Activated CD8-positive, alpha-beta memory T cell treated with anti-CD3 and anti-CD28 coated beads for 4 hours (primary cell): Measurements from ENCODE around the gene SLC6A20.

ENCODE experiments used
- DNase-seq, 2 donors: peaks; one replicate each; pipeline ENCODE4 v3.0.0-alpha.2; 2020; ENCODE audit warnings: low read depth in 2 of 2

The SLC6A20 gene, protein sequence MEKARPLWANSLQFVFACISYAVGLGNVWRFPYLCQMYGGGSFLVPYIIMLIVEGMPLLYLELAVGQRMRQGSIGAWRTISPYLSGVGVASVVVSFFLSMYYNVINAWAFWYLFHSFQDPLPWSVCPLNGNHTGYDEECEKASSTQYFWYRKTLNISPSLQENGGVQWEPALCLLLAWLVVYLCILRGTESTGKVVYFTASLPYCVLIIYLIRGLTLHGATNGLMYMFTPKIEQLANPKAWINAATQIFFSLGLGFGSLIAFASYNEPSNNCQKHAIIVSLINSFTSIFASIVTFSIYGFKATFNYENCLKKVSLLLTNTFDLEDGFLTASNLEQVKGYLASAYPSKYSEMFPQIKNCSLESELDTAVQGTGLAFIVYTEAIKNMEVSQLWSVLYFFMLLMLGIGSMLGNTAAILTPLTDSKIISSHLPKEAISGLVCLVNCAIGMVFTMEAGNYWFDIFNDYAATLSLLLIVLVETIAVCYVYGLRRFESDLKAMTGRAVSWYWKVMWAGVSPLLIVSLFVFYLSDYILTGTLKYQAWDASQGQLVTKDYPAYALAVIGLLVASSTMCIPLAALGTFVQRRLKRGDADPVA

DNA sequence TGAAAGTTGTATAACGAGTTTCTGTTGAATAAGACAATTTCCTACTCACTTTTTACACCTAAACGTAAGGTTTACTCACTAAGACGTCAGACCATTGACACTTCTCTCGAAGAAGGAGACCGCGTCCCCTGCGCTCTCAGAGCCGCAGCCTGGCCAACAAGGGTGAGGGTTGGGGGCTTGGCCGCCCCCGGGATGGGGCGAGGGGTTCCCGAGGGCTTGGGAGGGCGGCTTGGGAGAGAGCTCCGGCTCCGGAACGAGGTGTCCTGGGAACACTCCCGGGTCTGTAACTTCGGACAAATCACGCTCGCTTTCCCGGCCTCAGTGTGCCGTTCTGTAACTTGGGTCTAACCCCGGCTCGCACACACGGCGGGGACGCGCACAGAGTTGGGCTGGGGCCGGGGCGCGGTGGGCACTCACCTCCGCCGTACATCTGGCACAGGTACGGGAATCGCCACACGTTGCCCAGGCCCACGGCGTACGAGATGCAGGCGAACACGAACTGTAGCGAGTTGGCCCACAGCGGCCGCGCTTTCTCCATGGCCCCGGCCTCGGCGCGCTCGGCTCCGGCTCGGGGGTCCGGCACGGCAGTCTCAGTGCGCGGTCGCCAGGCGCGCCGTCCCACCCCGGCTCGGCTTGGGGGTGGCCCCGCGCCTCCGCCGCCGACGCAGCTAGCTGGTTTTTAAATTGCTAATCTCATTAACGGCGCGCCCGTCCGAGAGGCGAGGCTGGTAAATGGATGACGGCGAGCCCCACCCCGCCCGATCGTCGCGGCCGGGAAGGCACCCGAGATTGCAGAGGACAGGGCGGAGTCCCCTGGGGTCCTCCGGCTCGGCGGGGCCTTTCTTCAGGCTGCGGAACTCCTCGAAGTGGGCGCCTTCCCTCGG, at the start of gene SLC6A20:
SLC6A20 (minus strand) TSS at position 655 of the 884 bp plus-strand sequence; CDS start at position 538, 117 bp downstream.
- no peak for DNase-seq

DNA sequence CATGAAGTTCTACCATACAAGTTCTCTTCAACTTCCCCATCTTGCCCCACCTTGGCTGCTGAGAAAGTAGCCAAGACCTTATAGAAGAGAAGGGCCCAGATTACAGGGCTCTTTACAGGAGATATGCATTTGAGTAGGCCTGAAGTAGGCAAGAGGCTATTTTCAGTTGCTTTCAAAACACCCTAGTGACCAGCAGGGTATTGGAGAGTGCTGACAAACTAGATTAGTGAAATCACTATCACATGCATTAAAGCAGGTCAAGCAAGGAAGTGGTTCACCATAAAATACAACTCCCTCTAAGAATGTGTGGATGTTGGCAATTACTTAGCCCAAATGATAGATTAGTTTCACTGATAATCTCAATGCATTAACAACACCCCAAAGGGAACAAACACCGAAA, 48.3 kb upstream of the SLC6A20 start:
- no peak for DNase-seq

DNA sequence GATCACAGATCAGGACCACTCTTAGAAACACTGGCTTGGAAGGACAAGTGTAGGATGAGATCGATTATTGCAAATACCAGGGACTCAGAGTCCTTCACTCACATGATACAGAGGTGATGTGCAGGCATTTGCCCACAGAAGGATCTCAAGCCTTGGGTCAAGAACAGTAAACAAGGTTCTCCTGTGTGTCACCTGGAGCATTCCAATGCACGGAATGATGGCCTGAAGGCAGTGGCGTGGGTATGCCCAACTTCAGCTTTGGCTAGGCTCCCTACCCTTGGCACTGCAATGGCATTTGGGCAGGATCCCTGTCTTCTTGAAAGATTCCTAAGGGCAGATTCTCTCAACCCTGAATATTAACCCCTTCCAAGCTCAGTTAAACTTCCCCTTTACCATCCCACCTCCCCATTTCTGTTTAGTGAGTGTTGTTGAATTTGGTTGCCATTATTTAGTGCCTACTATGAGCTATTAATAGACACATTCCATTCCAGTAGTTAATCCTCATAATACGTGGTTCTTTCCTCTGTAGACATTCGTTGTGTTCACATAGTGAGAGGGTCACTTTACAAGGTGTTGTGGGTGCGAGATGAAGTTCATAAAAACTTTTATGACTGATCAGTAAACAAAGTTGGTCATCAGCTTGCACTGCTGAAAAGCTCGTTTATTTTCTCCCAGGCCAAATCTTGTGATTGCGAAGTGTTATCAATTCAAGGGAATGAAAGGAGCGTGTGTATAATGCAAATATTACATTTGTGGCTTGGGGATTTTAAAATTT, 46.7 kb upstream of the SLC6A20 start:
- DNase-seq, result no peak

DNA sequence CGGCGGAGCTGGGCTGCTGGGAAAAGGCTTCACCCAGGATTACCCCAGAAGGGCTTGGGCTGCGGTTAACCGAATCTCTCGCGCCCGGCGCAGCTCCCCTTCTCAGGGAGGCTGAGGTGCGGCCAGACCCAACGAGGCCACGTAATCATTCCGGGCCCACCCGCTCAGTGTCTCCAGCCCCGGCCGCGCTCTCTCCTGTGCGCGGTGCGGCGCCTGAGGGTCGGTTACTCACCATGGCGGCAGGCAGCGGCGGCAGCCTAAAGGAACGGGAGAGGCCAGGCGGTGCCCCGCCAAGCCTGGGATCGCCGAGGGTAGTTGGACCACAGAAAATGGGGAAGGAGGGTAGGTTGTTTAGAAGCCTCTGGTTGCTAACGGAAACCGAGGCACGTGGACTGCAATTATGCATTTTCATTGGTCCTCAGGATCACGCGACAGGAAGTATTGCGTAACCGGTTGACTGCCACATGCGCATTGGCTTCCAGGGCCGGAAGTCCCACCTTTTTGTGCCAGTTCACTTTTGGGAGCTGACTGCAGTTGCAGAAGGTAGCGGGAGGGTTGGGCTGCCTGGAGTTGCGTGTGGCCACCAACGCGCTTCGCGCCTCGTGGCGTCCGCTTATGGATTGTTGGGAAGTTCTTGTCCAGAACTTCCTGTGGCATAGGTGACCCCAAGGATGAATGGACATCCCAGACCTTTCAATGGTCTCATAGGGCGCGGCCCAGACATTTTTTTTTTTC, 45.6 kb upstream of the SLC6A20 start, which contains the start of gene LZTFL1:
LZTFL1 (minus strand) TSS at position 363 of the 735 bp plus-strand sequence; CDS start at position 235, 128 bp downstream.
- DNase-seq, result peak; percentile 81 to 84

DNA sequence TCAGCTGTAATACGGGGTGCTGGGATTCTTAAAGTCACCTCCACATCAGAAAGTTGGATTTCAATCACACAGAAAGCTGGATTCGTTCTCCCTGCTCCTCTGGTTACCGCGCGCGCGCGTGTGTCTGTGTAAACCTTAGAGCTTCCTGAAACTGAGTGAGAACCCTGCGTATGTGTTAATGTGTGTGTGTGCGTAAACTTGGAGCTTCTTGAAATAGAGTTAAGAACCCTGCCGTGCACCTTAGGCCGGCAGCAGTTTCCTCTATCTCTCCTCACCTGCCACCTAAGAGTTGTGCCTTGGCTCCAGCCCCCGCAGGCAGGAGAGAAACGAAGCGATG, 45.1 kb upstream of the SLC6A20 start:
- DNase-seq, result no peak

DNA sequence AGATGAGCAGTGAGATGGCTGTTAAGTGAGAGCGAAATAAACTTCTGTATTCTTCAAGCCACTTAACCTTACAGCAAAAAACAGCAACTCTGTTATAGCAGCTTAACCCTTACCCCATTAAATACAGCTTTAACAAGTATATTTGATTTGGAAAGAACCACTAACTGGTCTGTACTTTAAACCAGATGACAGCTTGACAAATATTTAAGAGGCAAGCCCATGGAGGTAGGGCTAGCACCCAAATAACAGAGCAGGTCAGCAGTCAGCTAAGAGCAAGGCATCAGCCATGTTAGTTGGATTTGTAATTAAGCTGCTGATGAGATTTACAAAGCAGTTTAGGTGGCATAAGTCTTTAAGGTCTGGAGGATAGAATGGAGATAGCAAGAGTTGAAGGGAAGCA, 42.1 kb upstream of the SLC6A20 start:
- no peak for DNase-seq

DNA sequence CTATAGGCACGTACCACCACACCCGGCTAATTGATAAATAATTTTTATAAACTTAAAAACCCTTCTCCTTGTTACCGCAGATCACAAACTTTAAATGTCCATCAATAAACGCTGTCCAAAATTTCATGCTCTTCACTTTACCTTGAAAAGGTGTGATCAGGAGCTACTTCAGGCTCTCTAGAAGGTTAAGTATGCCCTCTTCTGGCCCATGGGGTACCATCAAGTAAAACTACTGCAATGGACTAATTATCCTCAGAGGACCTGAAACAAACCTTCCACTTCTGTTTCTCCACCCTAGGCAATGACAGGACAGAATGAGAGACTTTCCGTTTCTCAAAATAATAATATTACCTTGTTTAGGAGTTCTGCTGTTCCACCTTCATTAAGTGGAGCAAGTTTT, 36.4 kb upstream of the SLC6A20 start:
- DNase-seq, result no peak

DNA sequence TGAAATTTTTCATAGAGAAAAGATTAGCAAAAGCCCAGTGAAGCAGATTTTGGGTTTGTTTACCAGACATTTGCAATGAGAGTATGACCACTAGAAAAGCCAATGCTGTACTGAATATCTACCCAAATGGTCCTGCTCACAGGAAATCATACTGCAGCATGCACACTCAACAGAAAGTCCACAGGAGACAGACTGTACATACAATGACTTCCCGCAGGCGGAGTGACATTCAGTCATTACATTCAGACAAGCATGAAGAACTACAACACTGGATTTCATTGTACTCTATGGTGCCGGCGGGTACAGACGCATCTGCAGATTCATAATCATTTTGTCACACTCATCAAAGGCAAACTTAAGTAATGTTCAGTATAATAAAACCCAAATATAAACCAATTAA, 33.8 kb upstream of the SLC6A20 start:
- DNase-seq, result no peak

DNA sequence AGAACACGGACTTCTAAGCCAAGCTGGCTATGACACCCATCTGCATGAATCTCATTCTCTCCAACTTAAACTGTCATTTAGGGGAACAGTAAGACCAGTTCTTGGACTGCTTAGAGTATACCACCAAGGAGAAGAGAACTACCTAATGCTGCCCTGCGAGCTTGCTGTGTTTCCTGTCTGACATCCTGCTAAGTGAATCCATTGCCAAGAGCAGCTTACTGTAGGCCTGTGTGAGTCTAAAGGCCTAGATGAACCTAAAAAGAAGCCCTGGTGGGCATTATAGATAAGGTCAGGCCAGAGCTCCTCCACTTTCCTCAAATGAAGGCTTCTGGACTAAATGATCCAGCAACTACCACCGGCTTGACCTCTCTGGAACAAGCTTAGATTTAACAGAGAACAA, 30.6 kb upstream of the SLC6A20 start:
- DNase-seq, result no peak

DNA sequence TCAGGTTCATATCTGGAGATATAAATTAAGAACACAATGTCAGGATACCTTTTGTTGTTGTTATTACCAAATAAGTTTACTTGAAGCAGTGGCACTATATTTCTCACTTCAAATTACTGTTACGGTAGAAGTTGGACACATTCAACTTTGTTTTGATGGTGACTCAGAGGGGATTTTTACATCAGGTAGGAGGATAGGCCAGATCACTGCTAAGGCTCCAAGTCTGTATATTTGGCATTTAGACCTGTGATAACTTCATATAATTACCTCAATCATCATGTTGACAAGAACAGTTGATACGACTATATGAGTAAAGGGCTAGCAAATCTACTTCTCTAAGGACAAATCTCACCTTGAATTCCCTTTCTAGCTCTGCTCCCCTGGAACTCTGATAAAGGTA, 30.0 kb upstream of the SLC6A20 start:
- DNase-seq, result no peak

DNA sequence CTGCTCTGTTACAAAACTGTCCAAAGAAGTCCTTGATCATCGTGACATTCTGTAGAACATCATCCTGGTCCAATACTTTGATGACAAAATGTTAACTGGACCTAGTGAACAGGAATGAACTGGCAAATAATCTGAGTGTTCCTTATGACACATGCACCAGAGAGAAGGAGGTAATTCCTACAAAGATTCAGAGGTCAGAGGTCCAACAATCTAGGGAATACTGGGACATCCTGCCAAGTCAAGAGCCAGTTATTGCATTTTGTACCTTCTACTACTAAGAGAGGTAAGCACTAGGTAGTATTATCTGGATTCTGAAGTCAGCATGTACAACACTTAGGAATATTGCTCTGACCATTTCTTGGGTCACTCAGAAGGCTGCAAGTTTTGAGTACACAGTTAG, 24.8 kb upstream of the SLC6A20 start:
- no peak for DNase-seq

DNA sequence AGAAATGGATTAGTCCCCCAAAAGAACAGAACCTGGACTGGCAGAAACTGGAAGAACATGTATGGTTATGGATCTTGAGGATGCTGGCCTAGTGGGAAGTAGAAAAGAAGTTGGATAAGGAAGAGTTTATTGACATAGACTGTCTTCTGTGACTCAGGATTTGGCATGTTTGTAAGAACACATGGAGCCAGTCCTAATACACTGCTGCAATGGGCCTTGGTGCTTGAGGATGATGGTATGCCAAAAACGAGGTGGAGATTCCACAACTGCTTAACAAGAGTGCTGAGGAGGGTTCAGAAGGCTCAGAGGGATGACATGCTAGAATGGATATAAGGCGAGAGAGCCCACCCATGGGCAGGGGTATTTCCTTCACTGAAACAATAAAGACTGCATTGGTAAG, 23.2 kb upstream of the SLC6A20 start:
- DNase-seq, result no peak

DNA sequence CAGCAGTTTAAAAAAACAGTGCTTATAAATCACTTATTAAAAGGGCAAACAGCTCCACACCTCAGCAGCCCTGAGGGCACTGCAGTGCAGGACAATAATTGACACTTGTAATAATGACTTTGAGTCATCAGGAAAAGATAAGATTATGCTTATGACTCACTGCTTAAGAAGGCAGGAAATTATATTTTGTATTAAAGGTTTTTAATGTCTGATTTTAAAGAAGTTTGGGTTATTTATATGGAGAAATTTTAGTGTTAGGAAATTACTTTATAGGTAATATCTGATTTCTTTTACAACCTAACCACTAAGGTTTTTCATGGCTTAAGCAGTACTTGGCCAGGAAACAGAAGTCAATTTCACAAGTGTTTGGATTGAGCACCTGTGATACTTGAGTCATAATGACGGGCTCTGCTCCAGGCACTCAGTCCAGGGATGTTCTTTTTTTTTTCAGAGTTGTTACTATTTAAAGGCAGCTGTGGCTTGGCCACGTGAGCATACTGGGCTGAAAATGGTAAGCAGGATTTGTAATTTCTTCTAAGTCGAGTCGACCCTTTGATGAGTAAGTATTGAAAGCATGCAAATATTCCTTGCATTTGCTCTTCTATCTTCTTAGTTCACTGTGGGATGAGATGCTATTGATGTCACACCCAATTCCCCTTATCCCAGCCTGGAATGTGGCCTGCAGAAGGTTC, 21.6 kb upstream of the SLC6A20 start:
- no peak for DNase-seq

DNA sequence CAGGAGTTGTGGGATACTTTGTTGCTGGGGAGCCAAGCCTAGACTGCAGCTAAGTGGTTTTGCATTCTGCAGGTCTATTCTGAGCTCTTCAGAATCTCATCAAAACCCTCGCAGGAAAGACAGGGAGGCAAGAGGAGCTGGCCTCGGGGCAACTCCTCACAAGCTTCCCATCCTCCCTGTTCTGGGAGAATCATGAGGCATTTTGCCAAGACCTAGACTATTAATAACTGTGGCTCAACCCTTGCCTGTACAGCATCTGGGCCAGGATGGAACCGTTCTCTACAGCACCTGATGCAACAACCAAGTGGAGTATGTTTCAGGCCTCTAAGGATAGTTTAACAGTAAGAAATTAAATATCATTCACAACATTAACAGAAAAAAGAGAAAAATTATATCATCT, 20.2 kb upstream of the SLC6A20 start:
- no peak for DNase-seq

DNA sequence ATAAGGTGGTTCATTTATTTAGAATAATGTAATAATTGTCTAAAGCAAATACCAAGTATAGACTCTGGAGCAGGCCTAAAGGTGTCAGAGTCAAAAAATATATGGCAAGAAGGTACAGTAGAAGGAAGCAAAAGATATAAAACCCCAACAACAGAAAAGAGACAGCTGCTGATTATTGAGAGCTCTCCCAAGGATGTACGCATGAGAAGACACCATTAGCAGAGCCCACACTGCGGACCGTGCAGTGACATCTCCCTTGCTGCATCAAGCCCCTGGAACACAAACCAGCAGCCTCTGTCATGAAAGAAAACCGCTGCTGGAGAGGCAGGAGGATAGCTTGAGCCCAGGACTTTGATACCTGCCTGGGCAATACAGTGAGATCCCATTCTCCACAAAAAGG, 18.0 kb upstream of the SLC6A20 start:
- DNase-seq, result no peak

DNA sequence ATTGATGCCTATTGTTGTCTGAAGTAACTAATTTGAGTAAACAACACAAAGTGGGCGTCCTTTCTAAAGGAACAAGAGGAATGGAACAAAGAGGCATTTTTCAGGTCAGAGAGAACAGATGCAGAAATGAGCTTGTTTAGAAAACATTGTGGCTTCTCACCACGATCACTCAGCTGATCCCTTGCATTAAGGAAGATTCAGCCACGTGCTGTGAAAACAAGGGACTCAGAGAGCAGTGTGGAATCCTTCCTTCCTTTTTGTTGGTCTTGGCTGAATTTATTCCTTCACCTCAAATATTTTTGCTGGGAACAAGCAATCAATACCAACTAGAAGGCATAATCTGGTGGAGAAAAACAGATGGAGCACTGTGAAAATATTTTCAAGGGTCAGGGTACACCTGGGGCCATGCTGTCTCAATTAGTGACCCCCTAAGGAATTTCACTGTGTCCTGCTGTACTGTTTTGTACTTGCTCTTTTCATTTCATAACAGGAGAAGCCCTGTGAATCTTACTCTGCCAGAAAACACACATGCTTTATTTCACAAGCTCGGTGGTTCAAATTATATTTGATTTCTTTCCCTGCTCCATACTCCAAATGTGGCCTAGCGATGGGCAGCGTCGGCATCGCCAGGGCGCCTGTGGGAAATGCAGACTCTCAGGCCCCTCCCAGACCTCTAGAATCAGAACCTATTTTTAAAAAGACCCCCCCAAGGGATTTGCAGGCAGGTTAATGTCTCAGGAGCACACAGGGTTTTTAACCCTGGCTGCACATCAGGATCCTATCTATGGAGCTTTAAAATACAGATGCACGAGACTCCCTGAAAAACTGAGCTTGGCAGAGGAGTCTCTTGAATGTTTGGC, 11.6 kb upstream of the SLC6A20 start:
- DNase-seq, result no peak

DNA sequence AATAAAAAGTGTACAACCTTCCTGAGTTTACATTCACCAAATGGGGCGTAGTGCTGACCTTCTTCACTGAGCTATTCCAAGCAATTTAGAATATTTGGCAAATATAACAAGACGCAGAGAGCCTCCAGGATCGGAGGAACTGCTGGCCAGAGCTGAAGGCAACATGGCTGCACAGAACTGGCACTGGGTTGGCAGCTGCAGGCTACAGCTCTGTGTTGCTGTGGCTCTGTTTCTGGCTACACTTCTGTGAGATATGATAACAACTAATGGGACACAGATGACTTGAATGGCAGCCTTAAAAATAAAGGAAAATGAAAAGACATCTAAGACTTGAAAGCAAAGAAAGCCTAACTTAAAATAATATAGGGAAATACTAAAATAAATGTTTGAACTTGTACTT, 10.8 kb upstream of the SLC6A20 start:
- DNase-seq, result no peak

DNA sequence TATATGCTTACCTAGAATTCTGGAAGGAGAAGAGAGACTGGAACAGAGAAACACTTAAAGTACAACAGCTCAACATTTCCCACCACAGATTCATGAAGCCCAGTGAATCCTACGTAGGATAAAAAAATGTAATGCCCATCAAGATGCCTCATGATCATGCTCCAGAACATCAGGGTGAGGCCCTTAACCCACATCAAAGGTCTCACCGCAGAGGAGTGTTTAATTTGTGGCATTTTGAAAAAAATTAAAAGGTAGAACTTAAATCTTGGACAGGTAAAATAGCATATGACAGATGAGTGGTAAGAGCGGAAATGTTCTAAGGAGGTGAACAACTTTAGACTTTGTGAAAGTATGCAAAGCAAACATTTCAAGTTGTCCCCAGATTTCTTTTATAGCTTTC, 9.7 kb upstream of the SLC6A20 start:
- DNase-seq, result no peak

DNA sequence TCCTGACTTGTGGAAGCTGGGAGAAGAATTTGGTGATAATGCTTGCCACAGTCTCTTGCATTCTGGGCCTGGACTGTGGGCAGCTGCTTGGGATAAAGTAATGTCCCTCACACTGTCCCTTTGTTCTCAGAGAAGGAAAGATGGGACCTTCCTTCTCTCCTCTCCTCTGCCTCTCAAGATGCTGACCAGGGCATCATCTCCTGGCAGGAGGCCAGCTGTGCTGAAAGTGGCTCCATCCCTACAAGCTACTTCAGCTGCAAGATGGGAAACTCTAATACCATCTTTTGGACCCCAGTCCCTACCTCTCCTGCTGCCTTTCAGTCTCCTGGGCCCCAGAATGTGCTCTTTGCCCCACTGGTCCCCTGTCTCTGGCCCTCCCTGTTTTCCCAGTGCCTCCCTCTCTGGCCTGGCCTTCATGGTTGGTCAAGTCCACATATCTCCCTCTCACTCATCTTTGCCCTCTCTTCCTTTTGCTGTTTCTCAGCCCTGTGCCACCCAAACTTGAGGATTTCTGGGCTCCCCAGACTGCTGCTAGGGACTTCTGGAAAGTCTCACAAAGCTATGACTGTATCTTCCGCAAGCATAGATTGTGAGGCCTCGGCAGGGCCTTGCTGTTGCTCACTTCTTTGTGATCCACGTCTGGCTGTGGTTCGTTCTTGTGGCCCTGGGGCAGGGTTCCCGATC, 7.1 kb upstream of the SLC6A20 start:
- DNase-seq, result no peak
